HuH-7 (cell line): ENCODE results near the gene IL27RA.
A peak's percentile ranks its signal among the peaks of the same experiment; 100 is the strongest.
"Not testable (repeated sequence)": the region's sequence is repeated elsewhere in the genome, so short reads cannot be mapped to it uniquely, and the experiment has no call there.

Experiments used
- DNase-seq: peaks from one replicate; pipeline ENCODE4 v3.0.0; 2011; ENCODE audit warnings: low spot score

IL27RA gene

DNA sequence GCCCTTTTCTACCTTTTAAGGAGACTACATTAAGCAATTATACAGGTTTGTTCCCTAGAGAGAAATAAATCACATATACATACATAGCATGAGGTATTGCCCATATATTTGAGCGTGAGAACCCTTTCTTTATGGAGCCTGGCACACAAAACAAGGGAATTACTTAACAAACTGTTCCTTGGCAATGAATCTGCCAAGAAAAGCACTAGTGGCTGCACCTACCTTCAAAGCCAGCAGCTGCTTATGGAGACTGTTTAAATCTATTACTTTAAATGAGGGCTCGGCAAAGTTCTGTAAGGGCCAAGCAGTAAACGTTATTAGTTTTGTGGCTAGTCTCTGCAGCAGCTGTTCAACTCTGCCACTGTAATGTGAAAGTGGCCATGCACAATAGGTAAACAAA, 32.5 kb upstream of the IL27RA start:
- DNase-seq: no peak

DNA sequence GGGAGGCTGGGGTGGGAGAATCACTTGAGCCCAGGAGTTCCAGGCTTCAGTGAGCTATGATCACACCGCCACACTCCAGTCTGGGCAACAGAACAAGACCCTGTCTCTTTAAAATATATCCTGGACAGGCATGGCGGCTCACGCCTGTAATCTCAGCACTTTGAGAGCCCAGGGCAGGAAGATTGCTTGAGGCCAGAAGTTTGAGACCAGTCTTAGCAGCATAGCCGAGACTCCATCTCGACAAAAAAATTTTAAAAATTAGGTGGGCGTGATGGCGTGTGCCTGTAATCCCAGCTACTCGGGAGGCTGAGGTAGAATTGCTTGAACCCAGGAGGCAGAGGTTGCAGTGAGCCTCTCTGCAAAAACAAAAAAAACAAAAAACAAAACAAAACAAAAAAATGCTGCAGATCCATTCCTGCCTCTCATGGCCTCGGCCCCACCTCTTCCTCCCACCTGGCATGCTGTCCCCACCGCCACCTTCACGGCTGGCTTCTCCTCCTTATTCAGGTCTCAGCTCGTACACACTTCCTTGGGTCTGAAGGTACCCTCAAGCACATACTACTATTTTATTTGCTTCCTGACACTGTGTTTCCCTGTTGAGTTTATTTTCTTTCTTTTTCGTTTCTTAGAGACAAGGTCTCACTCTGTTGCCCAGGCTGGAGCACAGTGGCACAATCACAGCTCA, 30.7 kb upstream of the IL27RA start:
- no peak for DNase-seq

DNA sequence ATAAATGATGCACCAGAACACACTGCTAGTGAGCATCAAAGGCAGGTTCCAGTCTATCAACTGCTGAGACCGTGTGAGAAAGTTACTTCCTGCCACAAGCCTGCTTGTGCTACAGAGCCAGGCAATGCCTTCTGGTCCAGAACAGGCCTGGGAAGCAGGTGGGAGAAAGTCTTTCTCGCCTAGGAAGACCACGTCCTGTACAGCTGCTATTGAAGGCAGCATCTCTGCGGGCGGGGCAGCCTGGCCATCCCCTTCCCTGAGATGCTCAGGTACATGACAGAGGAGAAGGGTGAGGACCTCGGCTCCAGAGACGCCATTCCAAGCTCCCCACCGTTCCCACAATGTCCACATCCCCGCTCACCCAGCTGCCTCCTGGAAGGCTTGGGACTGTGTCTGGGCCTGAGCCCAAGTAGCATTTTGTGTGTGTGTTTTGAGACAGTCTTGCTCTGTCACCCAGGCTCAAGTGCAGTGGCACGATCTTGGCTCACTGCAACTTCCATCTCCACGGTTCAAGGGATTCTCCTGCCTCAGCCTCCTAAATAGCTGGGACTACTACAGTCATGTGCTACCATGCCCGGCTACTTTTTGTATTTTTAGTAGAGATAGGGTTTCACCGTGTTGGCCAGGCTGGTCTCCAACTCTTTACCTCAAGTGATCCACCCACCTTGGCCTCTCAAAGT, 28.9 kb upstream of the IL27RA start:
- DNase-seq: no peak

DNA sequence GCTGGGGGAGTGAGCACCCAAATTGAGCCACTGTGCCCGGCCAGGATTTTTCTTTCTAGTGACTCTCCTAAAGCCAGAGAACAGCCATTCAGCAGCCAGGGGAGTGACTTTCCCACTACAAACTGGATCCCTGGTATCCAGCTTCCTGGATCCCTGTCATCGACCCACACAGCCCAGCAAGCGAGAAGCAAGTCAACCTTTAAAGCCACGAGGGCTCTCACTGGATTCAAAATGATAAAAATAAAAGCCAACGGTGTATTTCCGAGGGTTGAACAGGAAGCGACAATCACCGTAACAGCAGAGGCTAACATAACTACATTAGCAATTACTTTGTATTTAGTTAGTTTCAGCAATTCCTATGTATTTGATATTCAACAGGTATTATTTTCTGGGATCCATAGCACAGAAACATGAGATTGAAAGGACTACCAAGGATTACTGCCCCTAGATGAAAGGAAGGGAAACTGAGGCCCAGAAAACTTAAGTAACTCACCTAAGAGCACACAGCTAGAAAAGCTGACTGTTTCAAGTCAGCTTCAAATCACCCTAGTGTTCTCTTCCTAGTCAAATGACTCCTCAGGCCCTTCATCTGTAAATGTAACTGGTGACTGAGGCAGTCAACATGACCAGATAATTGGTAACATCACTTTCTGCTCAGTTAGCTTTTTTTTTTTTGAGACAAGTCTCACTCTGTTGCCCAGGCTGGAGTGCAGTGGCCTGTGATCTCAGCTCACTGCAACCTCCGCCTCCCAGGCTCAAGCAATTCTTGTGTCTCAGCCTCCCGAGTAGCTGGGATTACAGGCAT, 28.1 kb upstream of the IL27RA start:
- DNase-seq: no peak

DNA sequence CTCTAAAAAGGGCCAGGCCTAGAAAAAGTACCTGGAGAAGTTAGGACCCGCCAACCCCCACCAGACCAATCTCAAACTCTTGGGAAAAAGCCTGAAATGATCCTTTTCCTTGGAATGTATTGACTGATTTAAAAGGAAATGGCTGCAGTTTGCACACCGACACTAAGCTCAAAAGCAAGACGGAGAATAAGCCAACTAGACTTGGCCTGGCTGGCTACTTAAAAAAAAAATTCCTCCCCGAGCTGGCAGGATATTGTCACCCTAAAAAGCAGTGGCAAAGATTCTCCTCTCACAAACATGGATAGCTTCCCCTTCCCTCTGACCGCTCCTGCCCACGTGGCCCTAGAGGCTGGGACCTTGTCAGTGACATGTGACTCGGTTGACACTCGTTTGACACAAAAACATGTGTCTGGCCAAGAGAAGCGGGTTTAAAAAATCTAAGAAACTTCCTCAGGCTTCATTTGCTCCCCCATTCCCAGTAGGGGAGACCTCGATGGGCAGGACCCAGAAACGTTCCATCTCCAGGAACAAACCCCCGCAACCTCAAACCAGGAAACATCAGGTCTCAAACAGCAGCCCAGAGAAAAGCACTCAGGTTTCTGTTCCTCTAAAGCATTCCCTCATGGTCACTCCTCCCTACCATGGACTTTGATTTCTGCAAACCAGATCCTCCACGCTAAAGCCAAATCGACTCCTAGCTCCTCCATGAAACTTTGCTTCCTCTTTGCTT, 26.8 kb upstream of the IL27RA start:
- DNase-seq: no peak

DNA sequence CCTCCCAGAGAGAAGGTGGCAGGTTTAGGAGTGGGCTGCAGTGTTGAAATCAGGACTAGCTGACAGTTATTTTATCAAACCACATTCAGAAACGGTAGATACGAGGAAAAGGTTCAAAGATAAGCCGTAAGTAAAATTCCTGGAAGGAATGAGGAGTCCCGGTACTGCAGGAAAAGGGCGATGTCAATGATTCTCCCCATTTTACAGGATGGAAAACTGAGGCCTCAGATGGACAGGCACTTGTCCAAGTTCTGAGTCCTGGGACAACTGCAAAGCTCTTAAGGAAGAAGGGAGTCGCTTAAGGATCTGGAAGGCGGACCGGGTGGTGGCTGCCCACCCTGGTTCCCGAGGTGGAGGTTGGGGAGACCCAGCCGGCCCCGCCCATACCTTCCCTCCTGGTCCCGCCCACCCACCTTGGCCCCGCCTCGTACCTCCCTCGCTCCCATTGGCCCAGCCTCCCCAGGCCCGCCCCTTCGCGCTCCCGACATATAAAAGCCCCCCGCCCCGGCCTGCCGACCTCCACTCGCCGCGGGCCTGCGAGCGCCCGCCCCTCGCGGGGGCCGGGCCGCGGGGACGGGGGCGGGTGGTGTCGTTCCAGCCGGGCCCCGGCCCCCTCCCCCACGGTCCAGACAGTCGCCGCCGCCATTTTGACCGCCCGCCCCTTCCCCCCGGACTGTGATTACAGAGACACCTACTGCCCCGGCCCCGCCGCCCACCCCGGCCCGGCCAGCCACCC, 26.0 kb upstream of the IL27RA start:
- DNase-seq: peak; percentile 74

DNA sequence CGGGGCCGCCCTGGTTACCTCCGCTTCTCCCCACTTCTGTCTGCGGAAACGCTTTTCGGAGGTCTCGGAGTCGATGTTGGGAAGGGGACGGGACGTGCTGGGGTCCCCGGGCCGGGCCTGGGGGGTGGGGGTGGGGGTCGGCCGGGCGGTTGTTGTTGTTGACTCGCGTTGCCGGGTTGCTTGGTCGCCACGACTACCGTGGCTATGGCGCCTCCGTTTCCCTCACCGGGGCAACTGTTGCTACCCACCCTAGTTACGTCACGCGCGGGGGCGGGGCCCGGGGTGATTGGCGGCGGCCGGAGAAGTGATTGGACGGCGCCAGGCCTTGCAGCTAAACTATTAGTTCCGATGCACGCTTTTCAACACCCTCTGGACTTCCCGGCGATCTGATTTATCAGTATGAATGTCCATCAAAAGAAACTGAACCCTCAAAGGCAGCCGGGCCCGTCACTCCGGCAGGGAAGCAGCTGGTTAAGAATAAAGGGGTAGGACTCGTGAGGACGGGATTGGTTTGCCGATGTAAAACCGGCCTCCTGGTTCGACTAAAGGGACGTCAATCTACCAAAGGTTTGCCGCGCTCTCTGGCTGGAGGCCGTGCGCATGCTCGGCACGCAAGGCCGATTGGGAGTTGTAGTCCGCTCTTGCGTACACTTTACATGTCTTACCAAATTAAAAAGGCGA, 25.3 kb upstream of the IL27RA start, which contains the start of gene RFX1:
RFX1 (minus strand) TSS at position 236 of the 681 bp plus-strand sequence. CDS start 12,477 bp downstream, outside the sequence.
- peak; percentile 83 for DNase-seq

DNA sequence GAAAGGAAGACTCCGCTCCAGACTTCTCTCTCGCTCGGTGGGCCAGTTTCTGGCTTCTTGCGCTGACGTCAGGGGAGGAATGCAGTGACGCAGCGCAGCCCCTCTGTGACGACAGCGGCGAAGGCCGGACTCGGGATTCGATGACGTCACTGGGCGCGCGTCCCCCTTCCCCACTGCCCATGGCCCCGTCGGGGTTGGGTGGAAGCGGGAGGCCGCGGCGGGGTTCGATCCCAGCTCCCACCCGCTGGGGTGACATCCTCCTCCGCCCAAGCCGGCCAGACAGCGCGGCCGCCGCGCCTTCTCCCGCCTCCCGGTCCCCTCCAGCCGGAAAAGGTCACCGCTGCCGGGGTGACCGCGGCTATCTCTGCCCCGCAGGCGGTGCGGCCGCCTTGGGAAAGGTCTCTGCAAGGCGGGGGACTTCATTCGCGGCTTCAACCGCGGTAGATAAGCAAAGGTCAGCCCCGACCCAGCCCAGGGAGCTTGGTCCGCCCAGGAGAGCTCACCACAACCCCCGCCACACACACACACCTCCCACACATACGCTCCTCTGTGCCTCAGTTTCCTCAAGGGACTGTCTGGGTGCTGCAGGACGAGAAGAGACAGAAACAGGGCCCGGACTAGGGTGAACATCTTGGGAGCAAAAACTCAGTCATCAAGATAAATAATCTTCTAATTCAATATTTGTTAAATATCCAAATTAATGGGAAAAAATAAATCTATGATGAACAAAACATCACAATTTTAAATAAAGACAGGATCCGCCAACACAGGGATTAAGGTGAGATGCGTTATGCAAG, 24.6 kb upstream of the IL27RA start:
- DNase-seq: peak; percentile 64

DNA sequence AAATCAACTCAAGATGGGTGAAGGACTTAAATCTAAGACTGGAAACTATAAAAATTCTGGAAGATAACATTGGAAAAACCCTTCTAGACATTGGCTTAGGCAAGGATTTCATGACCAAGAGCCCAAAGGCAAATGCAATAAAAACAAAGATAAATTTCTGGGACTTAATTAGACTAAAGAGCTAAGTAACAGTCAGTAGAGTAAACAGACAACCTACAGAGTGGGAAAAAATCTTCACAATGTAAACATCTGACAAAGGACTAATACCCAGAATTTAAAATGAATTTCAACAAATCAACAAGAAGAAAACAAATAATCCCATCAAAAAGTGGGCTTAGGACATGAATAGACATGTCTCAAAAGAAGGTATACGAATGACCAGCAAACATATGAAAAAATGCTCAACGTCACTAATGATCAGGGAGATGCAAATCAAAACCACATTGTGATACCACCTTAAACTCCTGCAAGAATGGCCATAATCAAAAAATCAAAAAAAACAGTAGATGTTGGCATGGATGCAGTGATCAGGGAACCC, 19.1 kb upstream of the IL27RA start:
- DNase-seq: no peak

DNA sequence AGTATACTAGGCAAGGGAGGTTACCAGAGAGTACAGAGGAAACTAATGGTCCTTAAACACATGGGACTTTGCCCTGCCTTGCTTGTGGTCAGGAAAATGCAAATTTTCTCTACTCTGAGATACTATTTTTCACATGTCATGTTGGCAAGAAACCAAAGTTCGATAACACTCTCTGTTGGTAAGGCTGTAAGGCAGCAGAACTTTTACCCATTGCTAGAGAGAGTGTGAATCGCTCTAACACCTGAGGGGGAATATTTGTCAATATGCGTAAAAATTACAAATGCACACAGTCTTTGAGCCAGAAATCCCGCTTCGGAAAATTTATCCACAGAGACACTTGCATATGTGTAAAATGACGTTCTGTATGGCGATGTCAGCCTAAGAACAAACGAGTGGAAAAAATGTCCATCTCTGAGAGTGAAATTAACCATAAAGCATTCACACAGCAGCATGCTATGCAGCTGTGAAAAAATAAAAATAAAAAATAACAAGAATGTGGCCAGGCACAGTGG, 16.0 kb upstream of the IL27RA start:
- DNase-seq: no peak

DNA sequence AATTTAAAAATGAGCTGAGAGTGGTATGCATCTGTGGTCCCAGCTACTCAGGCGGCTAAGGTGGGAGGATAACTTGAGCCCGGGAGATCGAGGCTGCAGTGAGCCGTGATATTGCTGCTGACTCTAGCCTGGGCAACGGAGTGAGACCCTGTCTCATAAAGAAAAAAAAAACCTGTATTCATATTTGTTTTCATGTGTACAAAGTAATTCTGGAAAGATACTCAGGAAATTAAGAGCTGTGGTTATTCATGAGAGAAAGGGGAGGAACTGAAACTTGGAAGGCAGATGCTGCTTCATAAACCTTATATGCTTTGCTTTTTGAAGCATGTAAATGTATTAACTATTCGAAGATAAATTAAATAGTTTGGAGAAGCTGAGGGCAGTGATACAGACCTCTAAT, 12.5 kb upstream of the IL27RA start:
- DNase-seq: no peak

DNA sequence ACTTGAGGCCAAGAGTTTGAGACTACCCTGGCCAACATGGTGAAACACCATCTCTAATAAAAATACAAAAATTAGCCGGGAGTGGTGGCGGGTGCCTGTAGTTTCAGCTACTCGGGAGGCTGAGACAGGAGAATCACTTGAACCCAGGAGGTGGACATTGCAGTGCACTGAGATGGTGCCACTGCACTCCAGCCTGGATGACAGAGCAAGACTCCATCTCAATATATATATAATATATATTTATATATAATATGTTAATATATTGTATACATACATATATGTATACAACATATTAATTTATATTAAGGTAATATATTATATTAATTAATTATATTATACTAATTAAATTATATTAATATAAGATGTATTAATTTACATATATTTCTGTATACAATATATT, 11.8 kb upstream of the IL27RA start:
- not testable (repeated sequence) for DNase-seq

DNA sequence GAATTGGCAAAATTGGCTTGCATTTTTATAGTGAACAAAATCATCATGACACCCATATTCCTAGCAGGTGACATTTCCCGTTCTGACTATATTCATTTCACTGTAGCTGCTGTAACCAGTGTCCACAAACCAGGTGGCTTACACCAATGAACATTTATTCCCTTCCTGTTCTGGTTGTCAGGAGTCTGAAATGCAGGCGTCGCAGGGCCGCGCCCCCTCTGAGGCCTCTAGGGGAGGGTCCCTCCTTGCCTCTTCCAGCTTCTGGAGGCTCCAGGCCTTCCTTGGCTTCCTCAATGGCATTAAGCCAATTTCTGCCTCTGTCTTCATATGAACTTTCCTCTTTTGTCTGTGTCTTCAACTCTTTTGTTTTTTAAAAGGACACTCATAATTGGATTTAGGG, 10.1 kb upstream of the IL27RA start:
- no peak for DNase-seq

DNA sequence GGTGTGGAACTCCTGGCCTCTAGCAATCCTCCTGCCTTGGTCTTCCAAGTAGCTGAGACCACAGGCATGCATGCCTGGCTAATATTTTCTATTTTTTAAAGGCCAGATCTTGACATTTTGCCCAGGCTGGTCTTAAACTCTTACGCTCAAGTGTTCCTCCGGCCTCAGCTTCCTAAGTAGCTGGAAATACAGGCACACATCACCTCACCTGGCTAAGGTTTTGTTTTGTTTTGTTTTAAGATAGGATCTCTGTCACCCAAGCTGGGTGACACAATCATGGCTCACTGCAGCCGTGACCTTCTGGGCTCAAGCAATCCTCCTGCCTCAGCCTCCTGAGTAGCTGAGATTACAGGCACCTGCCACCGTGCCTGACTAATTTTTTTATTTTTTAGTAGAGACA, 9.1 kb upstream of the IL27RA start:
- DNase-seq: no peak

DNA sequence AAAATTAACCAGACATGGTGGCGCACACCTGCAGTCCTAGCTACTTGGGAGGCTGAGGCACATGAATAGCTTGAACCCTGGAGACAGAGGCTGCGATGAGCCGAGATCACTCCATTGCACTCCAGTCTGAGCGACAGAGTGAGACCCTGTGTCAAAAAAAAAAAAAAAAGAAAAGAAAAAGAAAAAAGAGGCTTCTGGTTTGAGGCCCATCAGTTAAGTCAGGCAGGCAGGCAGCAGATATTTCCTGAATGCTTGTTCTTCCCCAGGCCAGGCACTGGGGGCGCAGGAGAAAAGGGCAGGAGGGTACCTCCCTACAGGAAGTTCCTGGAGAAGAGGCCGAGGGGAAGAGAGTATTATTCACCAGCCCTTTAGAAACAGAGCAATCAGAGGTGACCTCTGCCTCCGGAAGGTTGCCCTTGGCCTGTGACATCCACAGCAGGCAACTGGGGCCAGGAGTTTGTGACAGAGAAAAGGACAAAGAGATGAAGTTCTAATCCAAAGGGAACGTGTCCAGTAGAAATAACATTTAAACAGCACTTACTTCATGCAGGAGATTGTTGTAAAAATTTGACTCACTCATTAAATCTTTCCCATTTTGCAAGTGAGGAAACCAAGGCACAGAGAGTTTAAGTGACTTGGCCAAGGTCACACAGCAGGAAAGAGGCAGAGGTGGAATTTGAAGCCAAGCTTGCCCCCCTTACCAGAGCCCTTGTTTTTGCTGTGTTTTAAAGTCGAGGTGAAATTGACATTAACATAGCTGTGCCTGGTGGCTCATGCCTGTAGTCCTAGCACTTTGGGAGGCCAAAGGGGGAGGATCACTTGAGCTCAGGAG, 7.9 kb upstream of the IL27RA start:
- DNase-seq: peak; percentile 80

DNA sequence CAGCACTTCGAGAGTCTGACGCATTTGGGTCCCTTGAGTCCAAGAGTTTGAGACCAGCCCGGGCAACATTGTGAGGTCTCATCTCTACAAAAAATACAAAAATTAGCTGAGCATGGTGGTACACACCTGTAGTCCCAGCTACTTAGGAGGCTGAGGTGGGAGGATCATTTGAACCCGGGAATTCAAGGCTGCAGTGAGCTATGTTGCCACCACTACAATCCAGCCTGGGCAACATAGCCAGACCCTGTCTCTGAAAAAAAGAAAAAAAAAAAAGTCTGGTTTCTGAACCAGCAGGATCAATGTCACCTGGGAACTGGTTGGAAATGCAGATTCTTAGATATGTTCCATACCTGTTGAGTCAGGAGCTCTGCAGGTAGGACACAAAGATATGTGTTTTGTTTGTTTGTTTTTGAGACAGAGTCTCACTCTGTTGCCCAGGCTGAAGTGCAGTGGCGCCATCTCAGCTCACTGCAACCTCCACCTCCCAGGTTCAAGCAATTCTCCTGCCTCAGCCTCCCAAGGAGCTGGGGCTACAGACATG, 4.8 kb upstream of the IL27RA start:
- not testable (repeated sequence) for DNase-seq

DNA sequence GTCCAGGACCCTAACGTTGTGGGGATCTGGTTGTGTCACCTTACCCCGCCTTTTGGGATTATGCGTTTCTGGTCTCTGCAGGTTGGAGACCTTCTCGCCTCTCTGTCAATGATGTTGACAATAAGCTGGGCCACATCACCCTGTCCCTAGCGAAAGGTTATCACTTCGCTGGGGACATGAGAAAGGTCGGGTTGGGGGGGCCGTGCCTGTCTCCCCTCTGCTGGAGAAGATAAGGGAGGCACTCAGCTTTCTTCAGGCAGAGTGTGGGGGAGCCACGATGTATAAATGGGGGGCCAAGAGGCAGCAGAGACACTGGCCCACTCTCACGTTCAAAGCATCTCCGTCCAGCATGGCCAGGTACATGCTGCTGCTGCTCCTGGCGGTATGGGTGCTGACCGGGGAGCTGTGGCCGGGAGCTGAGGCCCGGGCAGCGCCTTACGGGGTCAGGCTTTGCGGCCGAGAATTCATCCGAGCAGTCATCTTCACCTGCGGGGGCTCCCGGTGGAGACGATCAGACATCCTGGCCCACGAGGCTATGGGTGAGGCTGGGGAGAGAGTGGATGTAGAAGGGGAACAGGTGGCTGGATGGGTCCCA, 3.6 kb upstream of the IL27RA start, which contains the start of gene RLN3:
RLN3 (plus strand) TSS at position 293 of the 595 bp plus-strand sequence; CDS start at position 350, 57 bp downstream.
- DNase-seq: no peak

DNA sequence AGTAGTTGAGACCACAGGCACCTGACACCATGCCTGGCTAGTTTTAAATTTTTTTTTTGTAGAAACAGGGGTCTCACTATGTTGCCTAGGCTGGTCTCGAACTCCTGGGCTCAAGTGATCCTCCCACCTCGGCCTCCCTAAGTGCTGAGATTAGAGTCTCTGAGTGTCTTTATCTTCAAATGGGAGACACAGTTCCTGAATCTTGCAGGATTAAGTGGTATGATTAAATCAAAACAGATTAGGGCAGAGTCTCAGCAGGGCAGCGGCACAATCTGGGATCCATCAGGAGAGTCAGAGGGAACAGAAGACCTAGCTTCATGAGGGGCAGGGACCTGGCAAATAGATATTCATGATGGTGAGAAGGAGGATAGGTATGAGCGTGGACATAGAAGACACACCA, 2.7 kb upstream of the IL27RA start:
- no peak for DNase-seq
